Stimulated activated CD4-positive, alpha-beta T cell treated with anti-CD3 and anti-CD28 coated beads, TNF-alpha, amount 100 ng/mL, for 24 hours (primary cell): ENCODE data around the gene ATP1A2.

Source experiments
- DNase-seq, 3 experiments: peaks; one replicate each; pipeline ENCODE4 v3.0.0-alpha.2; 2020; ENCODE audit warnings: low read depth in 3 of 3

ATP1A2 gene

DNA sequence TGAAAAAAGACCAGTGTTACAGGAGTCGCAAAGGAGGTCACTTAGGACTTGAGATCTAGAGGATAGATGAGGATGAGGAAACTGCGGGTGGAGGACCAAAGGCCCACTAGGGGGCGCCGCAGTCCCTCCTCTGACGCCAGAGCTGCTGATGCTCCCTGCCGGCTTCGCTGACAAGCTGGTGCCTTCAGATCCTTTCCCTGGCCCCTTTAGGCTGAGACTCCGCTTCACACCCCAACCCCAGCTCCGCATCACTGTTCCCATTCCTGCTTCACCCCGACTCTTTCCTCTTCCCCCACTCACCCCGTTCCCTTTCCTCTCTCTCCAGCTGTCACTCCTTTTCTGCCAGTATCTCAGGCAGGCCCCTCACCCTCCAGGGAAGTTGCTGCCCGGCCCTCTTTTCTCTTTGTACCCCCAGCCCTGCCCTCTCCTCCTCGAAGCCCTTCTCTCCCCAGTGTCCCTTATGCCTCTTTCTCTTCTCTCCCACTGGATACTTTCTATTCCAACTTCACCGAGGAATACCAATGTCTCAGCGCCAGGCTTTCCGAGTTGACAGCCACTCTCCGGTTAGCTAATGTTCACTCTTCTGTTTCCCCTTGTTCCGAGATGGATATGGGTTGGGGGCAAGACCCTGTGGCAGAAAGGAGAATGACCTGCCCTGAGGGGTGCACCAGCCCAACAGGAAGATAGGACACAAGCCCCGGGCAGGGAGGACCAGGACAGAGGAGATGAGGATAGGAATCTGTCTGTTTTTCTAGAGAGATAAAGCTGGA lies 29.7 kb upstream of the ATP1A2 start:
- DNase-seq: peak; percentile 50 to 79 (median 62)

DNA sequence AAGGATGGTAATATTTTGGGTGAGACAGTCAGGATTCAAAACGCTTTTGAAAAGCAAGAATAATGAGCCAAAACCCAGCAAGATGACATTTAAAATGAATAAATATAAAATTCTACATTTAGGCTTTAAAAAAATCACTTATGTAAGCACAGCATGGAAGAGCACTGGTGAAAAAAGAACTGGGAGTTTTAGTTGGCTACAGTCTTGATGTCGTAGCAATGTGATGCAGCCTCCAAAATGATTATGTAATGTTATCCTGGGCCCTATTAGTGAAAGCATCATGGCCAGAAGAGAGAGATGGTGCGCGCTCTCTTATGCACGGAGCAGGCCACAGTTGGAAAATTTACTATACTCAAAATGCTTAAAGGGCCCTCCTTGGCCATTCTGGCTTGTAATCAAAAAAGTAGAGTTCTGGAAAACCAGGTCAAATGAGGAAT lies 29.1 kb upstream of the ATP1A2 start:
- DNase-seq: no peak

DNA sequence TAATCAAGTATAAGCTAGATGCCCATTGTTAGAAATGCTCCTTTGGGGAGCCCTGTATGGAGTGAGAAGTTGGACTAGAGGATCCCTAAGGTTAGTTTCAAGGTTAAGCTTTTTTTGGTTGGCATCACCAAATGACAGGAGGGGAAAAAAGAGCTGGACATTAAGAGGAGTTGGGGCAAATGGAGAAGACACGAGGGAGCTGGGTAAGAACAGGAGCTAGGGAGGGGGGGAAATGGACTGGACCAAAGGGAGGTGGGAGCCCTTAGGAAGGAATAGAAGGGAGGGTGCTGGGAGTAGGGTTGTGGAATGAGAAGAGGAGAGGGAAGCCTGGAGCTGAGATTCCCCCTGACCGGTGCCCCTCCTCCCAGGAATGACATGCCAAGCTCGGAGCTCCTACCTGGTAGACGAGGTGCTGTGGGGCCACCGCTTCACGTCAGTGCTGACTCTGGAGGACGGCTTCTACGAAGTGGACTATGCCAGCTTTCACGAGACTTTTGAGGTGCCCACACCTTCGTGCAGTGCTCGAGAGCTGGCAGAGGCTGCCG lies 28.4 kb upstream of the ATP1A2 start:
- DNase-seq: no peak

DNA sequence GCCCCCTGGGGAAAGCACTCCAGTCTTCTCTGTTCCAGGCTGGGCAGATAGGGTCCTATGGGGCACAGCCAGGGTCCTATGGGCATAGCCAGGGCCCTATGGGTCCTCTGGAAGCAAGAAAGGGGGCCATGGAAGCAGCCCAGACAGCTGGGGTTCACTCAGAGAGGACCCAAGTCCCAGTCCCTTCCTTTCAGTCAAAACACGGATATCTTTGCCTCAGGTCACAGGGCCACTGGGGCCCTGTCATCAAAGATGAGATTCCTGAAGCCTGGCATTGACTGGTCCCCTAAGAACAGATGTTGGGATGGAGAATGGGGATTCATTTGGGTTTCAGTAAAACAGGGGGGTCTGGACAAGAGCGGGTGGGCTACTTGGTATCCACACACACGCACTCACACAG lies 25.7 kb upstream of the ATP1A2 start:
- no peak for DNase-seq

GRCh38 chr1:160090760-160091159 lies 24.8 kb upstream of the ATP1A2 start:
- no peak for DNase-seq

DNA sequence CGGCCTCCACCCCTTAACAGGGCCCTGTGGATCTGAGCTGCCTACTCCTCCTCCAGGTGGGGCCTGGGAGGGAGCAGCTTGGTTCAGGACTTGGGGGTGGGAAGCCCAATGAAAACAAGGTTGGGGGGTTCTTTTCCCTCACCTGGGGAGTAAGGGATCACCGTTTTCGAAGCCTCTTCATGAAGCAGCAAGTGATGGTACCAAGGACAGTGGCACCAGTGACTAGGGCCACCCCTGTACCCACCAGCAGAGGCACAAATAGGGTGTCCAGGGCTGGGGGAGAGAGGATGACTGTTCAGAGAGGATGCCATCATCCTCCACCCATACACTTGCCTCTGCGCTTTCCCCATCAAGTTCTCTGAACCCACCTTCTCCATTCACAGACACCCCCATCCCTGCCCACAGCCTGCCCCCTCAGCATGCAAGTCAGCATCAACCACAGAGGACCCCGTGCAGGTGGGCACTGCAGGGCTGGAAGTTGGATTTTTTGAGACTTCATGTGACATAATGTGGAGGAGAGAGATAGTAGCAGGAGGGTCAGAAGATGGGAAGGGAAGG lies 23.8 kb upstream of the ATP1A2 start:
- DNase-seq: no peak

DNA sequence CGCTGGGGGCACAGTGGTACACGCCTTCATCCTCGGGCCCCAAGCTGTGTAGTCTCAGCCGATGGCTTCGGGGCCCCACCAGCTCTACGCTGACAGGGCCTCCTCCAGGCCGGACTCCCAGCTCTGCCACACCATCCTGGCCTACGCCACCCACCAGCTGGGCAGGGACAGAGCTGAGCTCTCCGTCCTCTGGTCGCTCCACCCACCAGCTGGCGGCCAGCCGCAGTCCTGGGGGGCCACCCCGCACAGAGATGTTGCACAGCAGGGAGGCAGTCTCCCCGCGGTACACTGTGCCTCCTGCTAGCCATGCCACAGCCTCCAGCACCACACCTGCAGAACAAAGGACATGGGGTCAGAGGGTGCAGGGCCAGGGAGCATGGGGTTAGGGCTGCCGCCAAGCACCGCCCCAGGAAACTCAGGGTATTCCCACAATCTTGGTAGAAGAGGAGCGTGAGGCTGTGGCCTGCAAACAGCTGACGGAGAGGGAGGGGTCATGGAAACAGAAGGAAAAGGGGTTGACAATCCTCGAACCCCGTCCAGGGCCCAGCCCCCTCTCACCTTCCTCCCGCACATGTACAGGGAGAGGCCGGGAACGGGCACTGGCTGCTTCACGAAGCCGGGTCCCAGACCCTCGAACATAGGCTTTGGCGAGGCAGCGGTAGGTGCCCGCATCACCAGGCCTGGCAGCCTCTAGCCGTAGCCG lies 23.0 kb upstream of the ATP1A2 start:
- DNase-seq: no peak

- DNase-seq: no peak
Observed at GRCh38 chr1:160093069-160093395, 22.5 kb upstream of the ATP1A2 start.

- DNase-seq: no peak
Observed at GRCh38 chr1:160093624-160094290, 21.8 kb upstream of the ATP1A2 start.

DNA sequence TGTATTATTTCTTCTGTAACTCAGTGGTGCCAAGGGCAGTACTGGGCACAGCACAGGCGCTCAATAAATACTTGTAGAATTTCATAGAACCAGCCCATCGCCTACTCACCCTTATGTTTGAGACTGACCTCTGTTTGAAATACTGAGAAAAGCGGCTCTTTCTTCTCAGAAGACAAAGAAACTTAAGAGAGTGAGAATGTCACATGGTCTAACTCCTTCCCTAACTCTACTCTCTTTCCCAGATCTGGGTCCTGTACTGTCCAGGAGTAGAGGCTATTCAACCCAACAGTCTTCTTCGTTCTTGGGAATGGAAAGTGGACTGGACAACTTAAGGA lies 21.3 kb upstream of the ATP1A2 start:
- no peak for DNase-seq

GRCh38 chr1:160094806-160095205 lies 20.8 kb upstream of the ATP1A2 start:
- DNase-seq: no peak

DNA sequence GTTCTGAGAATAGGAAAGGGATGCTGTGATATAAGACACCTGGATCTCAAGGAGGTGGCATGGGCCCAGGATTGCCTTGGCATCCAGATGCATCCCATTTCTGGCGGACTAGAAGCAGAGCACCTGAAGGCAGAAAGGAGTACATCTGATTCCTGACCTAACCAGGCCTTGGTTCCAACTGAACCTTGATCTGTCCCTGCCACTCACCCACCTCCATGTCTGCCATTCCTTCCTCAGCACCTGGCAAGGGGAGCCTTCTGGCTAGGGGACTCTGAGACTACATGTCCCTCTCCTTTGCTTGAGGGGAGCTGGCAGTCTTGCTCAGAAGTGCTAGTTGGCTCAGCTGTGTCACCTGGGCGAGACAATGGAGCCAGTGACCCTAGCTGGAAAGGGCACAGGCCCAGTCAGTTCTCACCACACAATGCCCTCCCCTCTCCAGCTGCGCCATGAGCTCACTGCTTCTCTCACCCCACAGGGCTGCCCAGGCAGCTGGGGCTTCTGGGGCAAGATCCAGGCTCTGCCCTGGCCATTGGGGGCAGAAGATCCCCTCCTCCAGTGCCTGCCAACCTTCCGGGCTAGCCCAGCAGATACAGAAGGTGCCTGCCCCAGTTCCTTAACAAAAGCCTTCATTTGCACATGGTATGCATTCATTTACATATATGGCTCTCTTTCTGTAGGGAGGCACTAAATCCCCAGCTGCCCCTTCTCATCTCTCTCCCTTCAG lies 20.0 kb upstream of the ATP1A2 start:
- DNase-seq: no peak

DNA sequence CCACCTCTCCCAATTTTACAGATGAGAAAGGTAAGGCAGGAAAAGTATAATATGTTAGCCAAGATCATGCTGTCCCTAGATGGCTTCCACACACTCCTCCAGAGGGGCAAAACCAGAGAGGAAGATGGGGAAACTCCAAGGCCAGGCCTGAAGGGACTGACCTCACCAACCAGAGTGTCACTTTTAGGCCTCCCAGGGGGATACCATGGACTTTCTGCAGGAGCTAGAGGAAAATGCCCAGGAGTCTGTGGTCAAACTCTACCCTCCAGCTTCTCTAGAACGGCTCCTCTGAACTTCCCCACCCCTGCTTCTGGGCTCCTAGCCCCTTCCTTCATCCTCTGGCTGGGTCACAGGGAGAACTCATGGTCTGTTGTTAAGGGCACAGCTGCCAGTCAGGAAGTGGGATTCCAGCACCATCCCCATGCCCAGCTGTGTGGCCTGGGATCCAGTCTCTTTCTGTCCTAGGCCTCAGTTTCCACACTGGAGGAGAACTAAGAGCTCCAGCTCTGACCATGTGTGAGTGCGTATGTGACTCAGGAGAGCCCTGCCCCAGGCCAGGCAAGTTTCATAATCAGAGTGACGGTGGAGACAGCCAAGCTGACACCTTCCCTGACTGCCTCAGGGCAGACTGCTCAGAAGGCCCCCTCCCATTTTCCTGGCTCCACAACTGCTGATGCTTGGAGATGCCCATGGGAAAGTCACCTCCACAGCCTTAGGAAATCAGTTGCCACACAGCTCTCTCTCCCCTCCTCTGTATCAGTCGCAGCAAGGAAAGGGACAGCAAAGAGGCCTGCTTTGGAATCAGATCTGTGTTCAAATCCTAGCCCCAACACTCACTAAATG lies 19.1 kb upstream of the ATP1A2 start:
- no peak for DNase-seq

GRCh38 chr1:160097151-160097910 lies 18.2 kb upstream of the ATP1A2 start:
- peak in 2 of 3 experiments; percentile 19 to 40 for DNase-seq

- peak; percentile 80 to 91 (median 85) for DNase-seq
Observed at GRCh38 chr1:160097911-160098851, 17.4 kb upstream of the ATP1A2 start, which contains the start of gene IGSF8. TSS of gene IGSF8 (minus strand) at chr1:160098619. CDS start at chr1:160098472, 147 bp downstream.

- DNase-seq: peak; percentile 96 to 99 (median 97)
Observed at GRCh38 chr1:160098852-160099561, 16.6 kb upstream of the ATP1A2 start.

DNA sequence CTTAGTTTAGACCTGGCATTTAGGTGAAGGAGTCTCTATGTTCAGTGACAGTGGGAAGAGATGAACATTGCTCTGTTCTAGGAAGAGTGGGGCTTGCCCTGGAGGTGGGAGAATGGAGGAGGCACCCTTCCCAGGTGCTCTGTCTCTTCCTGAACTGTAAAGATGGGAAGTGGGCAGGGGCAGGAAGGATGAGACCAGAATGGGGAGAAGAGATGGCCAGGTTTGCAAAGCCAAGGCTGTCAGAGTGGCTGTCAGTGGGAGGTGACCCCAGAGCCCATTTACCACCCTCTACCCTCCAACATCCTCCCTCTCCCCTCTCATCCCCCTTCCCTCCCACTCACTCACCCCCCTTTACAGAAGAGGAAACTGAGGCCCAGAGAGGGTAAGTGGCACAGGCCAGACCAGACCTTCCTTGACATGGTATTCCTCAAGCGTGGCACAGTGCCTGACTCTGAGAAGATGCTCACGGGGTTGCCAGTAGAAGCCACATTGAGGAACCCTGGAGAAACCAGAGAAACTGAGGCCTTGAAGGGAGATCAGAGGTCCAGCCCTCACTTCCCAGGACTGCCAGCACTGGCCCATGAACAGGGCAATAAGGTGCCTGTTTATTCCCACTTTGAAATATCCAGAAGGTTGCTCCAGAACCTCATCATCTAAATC lies 15.7 kb upstream of the ATP1A2 start:
- DNase-seq: no peak
